CD8-positive, alpha-beta memory T cell (primary cell): ENCODE data around the gene VAV2. TPM values are rescaled to one million over a fixed set of nuclear protein-coding genes. Genes with fewer than 3 reads are reported as not detected.

Experiments used
- CTCF ChIA-PET: fragments of 350-600 bp; sonication (Branson Sonifier 250); formaldehyde crosslinking; loops from one replicate; lab custom pipeline; 2021; ENCODE audit warnings: antibody characterized with exemption; lab: Charles Lee
- POLR2A ChIA-PET: fragments of 350-600 bp; sonication (Branson Sonifier 250); formaldehyde crosslinking; loops from one replicate; lab custom pipeline; 2021; ENCODE audit warnings: antibody characterized with exemption; lab: Charles Lee
- DNase-seq, 5 donors: peaks; one replicate each; pipeline versions ENCODE4 v3.0.0 to v3.0.0-alpha.2; 2020 to 2022; ENCODE audit warnings: mixed read lengths in 1 of 5
- H3K27ac ChIP-seq: one replicate; pipeline ENCODE4 v1.7.0; 2013; ENCODE audit warnings: low read depth, mild to moderate bottlenecking, low read length, moderate library complexity
- H3K27me3 ChIP-seq: 2 replicates; pipeline ENCODE4 v1.7.0; 2013; ENCODE audit warnings: low read length, mild to moderate bottlenecking; ENCODE audit not compliant: insufficient read depth, poor library complexity, severe bottlenecking
- H3K36me3 ChIP-seq: 2 replicates; pipeline ENCODE4 v1.7.0; 2013; ENCODE audit warnings: mild to moderate bottlenecking, low read length, moderate library complexity; ENCODE audit not compliant: insufficient read depth
- H3K4me1 ChIP-seq: 2 replicates; pipeline ENCODE4 v1.7.0; 2013; ENCODE audit warnings: mild to moderate bottlenecking, low read length, moderate library complexity; ENCODE audit not compliant: insufficient read depth
- H3K4me3 ChIP-seq: 2 replicates; pipeline ENCODE4 v1.7.0; 2013; ENCODE audit warnings: mild to moderate bottlenecking, low read length
- H3K9me3 ChIP-seq: 2 replicates; pipeline ENCODE4 v1.7.0; 2013; ENCODE audit warnings: mild to moderate bottlenecking, low read length
- H3K27ac Mint-ChIP-seq, 8 donors: one replicate each; pipeline ENCODE4 v1.8.0; 2020 to 2021; ENCODE audit warnings: mixed read lengths in 8 of 8, mild to moderate bottlenecking in 6 of 8, inconsistent platforms in 3 of 8, moderate library complexity in 3 of 8
- H3K27me3 Mint-ChIP-seq, 2 donors: one replicate each; pipeline ENCODE4 v1.8.0; 2020 to 2021; ENCODE audit warnings: mixed read lengths in 2 of 2, mild to moderate bottlenecking in 1 of 2, moderate library complexity in 1 of 2
- H3K36me3 Mint-ChIP-seq, 3 donors: one replicate each; pipeline ENCODE4 v1.8.0; 2020 to 2021; ENCODE audit warnings: mixed read lengths in 3 of 3, inconsistent platforms in 1 of 3, mild to moderate bottlenecking in 1 of 3
- H3K4me1 Mint-ChIP-seq, 3 donors: one replicate each; pipeline ENCODE4 v1.8.0; 2020 to 2021; ENCODE audit warnings: mixed read lengths in 3 of 3, inconsistent platforms in 1 of 3, mild to moderate bottlenecking in 1 of 3
- H3K4me3 Mint-ChIP-seq, 7 donors: one replicate each; pipeline ENCODE4 v1.8.0; 2020 to 2021; ENCODE audit warnings: mixed read lengths in 7 of 7, mild to moderate bottlenecking in 6 of 7, moderate library complexity in 4 of 7, inconsistent platforms in 2 of 7
- H3K9me3 Mint-ChIP-seq, 5 donors: one replicate each; pipeline ENCODE4 v1.8.0; 2020 to 2022; ENCODE audit warnings: mixed read lengths in 5 of 5, mild to moderate bottlenecking in 3 of 5, moderate library complexity in 2 of 5, inconsistent platforms in 1 of 5
- polyA plus RNA-seq: library from polyadenylated mRNA; unstranded; fragments of 300-500 nt; fragmentation: Illumina TruSeq; gene quantifications from one replicate; pipeline ENCODE4 v1.2.3, GENCODE V29; 2021
- total RNA-seq, 2 experiments: library from RNA; stranded (reverse); gene quantifications; one replicate each; pipeline ENCODE4 v1.2.3, GENCODE V29; 2021

VAV2 gene
- total and polyA plus RNA-seq, 3 experiments from 2014 or later = 1.1 to 7.6 (median 6.0) TPM

GRCh38 chr9:133914442-133915342 is 77.4 kb downstream of the VAV2 start:
- CTCF ChIA-PET = interaction anchor here (0.6 kb wide), 1 partner anchor 20 kb away, joined by 3 read pairs; no protein-coding TSS in a partner anchor
- H3K27ac Mint-ChIP-seq = no peak overlapping the region
- H3K27me3 ChIP-seq = no peaks in the 10 kb centered on the region
- H3K4me1 ChIP-seq = no peaks in the 10 kb centered on the region
- H3K27me3 Mint-ChIP-seq = peaks cover 6 to 7% of the 10 kb centered on the region in 2 donors
- POLR2A ChIA-PET = no interaction called here
- H3K4me3 ChIP-seq = no peak overlapping the region
- no peaks in the 10 kb centered on the region for H3K36me3 ChIP-seq
- no peak overlapping the region for H3K27ac ChIP-seq
- H3K4me1 Mint-ChIP-seq = peaks cover 0 to 4% (median 0%) of the 10 kb centered on the region in 3 donors
- H3K36me3 Mint-ChIP-seq = no peaks in the 10 kb centered on the region
- H3K9me3 ChIP-seq = no peaks in the 10 kb centered on the region
- no peaks in the 10 kb centered on the region for H3K9me3 Mint-ChIP-seq
- no peak overlapping the region for H3K4me3 Mint-ChIP-seq
- DNase-seq = no peak

- CTCF ChIA-PET = no interaction called here
- no peak overlapping the region for H3K27ac Mint-ChIP-seq
These were observed 78.4 kb downstream of the VAV2 start for GRCh38 chr9:133913571-133914369.

GRCh38 chr9:133910855-133911514 is 81.1 kb downstream of the VAV2 start:
- Mint-ChIP-seq H3K9me3 (no peaks in the 10 kb centered on the region), H3K4me1 (peaks cover 0 to 4% (median 0%) of the 10 kb centered on the region in 3 donors), H3K27me3 (peaks cover 3 to 4% of the 10 kb centered on the region in 2 donors), H3K36me3 (no peaks in the 10 kb centered on the region), H3K27ac (no peak overlapping the region), H3K4me3 (no peak overlapping the region)
- no peak overlapping the region for H3K4me3 ChIP-seq
- DNase-seq = no peak
- no peak overlapping the region for H3K27ac ChIP-seq
- no peaks in the 10 kb centered on the region for H3K36me3 ChIP-seq
- no peaks in the 10 kb centered on the region for H3K4me1 ChIP-seq
- POLR2A ChIA-PET = no interaction called here
- H3K27me3 ChIP-seq = no peaks in the 10 kb centered on the region
- CTCF ChIA-PET = no interaction called here
- H3K9me3 ChIP-seq = no peaks in the 10 kb centered on the region

More at GRCh38 chr9:133913571-133914369, 78.4 kb downstream of the VAV2 start:
- no peak for DNase-seq
- Histone ChIP-seq H3K27ac (no peak overlapping the region), H3K9me3 (no peaks in the 10 kb centered on the region), H3K27me3 (no peaks in the 10 kb centered on the region), H3K4me1 (no peaks in the 10 kb centered on the region), H3K4me3 (no peak overlapping the region), H3K36me3 (no peaks in the 10 kb centered on the region)
- H3K9me3 Mint-ChIP-seq = no peaks in the 10 kb centered on the region
- POLR2A ChIA-PET = no interaction called here
- peaks cover 0 to 4% (median 0%) of the 10 kb centered on the region in 3 donors for H3K4me1 Mint-ChIP-seq
- H3K4me3 Mint-ChIP-seq = no peak overlapping the region
- H3K36me3 Mint-ChIP-seq = no peaks in the 10 kb centered on the region
- H3K27me3 Mint-ChIP-seq = peaks cover 3 to 4% of the 10 kb centered on the region in 2 donors

- Histone ChIP-seq H3K36me3 (no peaks in the 10 kb centered on the region), H3K27me3 (no peaks in the 10 kb centered on the region), H3K4me3 (no peak overlapping the region), H3K4me1 (no peaks in the 10 kb centered on the region), H3K27ac (no peak overlapping the region), H3K9me3 (no peaks in the 10 kb centered on the region)
- H3K36me3 Mint-ChIP-seq = no peaks in the 10 kb centered on the region
- no peaks in the 10 kb centered on the region for H3K27me3 Mint-ChIP-seq
- POLR2A ChIA-PET = no interaction called here
- CTCF ChIA-PET = no interaction called here
- no peaks in the 10 kb centered on the region for H3K4me1 Mint-ChIP-seq
- H3K4me3 Mint-ChIP-seq = no peak overlapping the region
- DNase-seq = no peak
- no peaks in the 10 kb centered on the region for H3K9me3 Mint-ChIP-seq
- no peak overlapping the region for H3K27ac Mint-ChIP-seq
These were observed 84.9 kb downstream of the VAV2 start for GRCh38 chr9:133906932-133907910.

GRCh38 chr9:133906218-133906617 is 85.9 kb downstream of the VAV2 start:
- no peak for DNase-seq
- no peaks in the 10 kb centered on the region for H3K36me3 Mint-ChIP-seq
- H3K9me3 Mint-ChIP-seq = no peaks in the 10 kb centered on the region
- H3K27me3 Mint-ChIP-seq = peaks cover 0 to 2% of the 10 kb centered on the region in 2 donors
- Histone ChIP-seq H3K4me1 (no peaks in the 10 kb centered on the region), H3K36me3 (no peaks in the 10 kb centered on the region), H3K9me3 (no peaks in the 10 kb centered on the region), H3K27me3 (no peaks in the 10 kb centered on the region), H3K4me3 (no peak overlapping the region), H3K27ac (no peak overlapping the region)
- H3K27ac Mint-ChIP-seq = no peak overlapping the region
- no peaks in the 10 kb centered on the region for H3K4me1 Mint-ChIP-seq
- no peak overlapping the region for H3K4me3 Mint-ChIP-seq
- CTCF ChIA-PET = no interaction called here
- POLR2A ChIA-PET = no interaction called here

- ChIA-PET POLR2A (no interaction called here), CTCF (no interaction called here)
- no peak overlapping the region for H3K27ac ChIP-seq
- no peaks in the 10 kb centered on the region for H3K36me3 Mint-ChIP-seq
- no peaks in the 10 kb centered on the region for H3K4me1 Mint-ChIP-seq
- H3K4me3 ChIP-seq = no peak overlapping the region
- no peak for DNase-seq
- H3K27me3 Mint-ChIP-seq = peaks cover 0 to 2% of the 10 kb centered on the region in 2 donors
- no peaks in the 10 kb centered on the region for H3K4me1 ChIP-seq
- H3K27ac Mint-ChIP-seq = no peak overlapping the region
- H3K4me3 Mint-ChIP-seq = no peak overlapping the region
- no peaks in the 10 kb centered on the region for H3K27me3 ChIP-seq
- H3K36me3 ChIP-seq = no peaks in the 10 kb centered on the region
- H3K9me3 Mint-ChIP-seq = no peaks in the 10 kb centered on the region
- no peaks in the 10 kb centered on the region for H3K9me3 ChIP-seq
These were observed 86.6 kb downstream of the VAV2 start for GRCh38 chr9:133905493-133905892.

- Mint-ChIP-seq H3K9me3 (no peaks in the 10 kb centered on the region), H3K4me3 (no peak overlapping the region), H3K4me1 (no peaks in the 10 kb centered on the region), H3K36me3 (no peaks in the 10 kb centered on the region), H3K27ac (no peak overlapping the region), H3K27me3 (peaks cover 0 to 2% of the 10 kb centered on the region in 2 donors)
- Histone ChIP-seq H3K4me1 (no peaks in the 10 kb centered on the region), H3K9me3 (no peaks in the 10 kb centered on the region), H3K27ac (no peak overlapping the region), H3K36me3 (no peaks in the 10 kb centered on the region), H3K27me3 (no peaks in the 10 kb centered on the region), H3K4me3 (no peak overlapping the region)
- ChIA-PET POLR2A (no interaction called here), CTCF (no interaction called here)
- no peak for DNase-seq
These were observed 87.6 kb downstream of the VAV2 start for GRCh38 chr9:133904346-133905090.
